H9 (cell line): ENCODE results near the gene RIMBP2. TPM values are rescaled to one million over a fixed set of nuclear protein-coding genes. Genes with fewer than 3 reads are reported as not detected.

Source experiments
- DNase-seq: peaks from one replicate; pipeline ENCODE4 v3.0.0-alpha.2; 2017
- H2AFZ ChIP-seq: one replicate; pipeline ENCODE4 v1.6.1; 2013; ENCODE audit warnings: mild to moderate bottlenecking, low read length, control low read depth, moderate library complexity
- H2AK5ac ChIP-seq: 2 replicates; pipeline ENCODE4 v1.6.1; 2013; ENCODE audit warnings: low read length, control low read depth, mixed read lengths; ENCODE audit not compliant: insufficient read length
- H2BK120ac ChIP-seq: one replicate; pipeline ENCODE4 v1.6.1; 2013; ENCODE audit warnings: low read depth, mild to moderate bottlenecking, low read length, control low read depth, inconsistent platforms; ENCODE audit not compliant: poor library complexity, severe bottlenecking
- H2BK12ac ChIP-seq: 2 replicates; pipeline ENCODE4 v1.6.1; 2013; ENCODE audit warnings: low read length, control low read depth, mixed read lengths, low read depth; ENCODE audit not compliant: insufficient read length
- H2BK15ac ChIP-seq: 2 replicates; pipeline ENCODE4 v1.6.1; 2013; ENCODE audit warnings: low read depth, low read length, control low read depth
- H2BK20ac ChIP-seq: one replicate; pipeline ENCODE4 v1.6.1; 2013; ENCODE audit warnings: low read depth, mild to moderate bottlenecking, low read length, control low read depth, inconsistent platforms; ENCODE audit not compliant: poor library complexity, severe bottlenecking
- H2BK5ac ChIP-seq: 2 replicates; pipeline ENCODE4 v1.6.1; 2013; ENCODE audit warnings: low read length, control low read depth, mixed read lengths; ENCODE audit not compliant: insufficient read length
- H3K14ac ChIP-seq: 2 replicates; pipeline ENCODE4 v1.6.1; 2013; ENCODE audit warnings: low read length, control low read depth; ENCODE audit not compliant: insufficient read depth
- H3K18ac ChIP-seq: 2 replicates; pipeline ENCODE4 v1.6.1; 2013; ENCODE audit warnings: low read depth, mild to moderate bottlenecking, mixed read lengths, low read length, control low read depth; ENCODE audit not compliant: insufficient read length
- H3K23ac ChIP-seq: 2 replicates; pipeline ENCODE4 v1.6.1; 2013; ENCODE audit warnings: low read length, control low read depth, mixed read lengths, low read depth; ENCODE audit not compliant: insufficient read length
- H3K23me2 ChIP-seq: 2 replicates; pipeline ENCODE4 v1.6.1; 2013; ENCODE audit warnings: low read depth, mild to moderate bottlenecking, mixed read lengths, low read length, control low read depth; ENCODE audit not compliant: insufficient read length, poor library complexity, severe bottlenecking
- H3K27ac ChIP-seq: 2 replicates; pipeline ENCODE4 v1.5.1; 2013; ENCODE audit warnings: low read length, control low read depth, mixed read lengths, low read depth; ENCODE audit not compliant: insufficient read length
- H3K27me3 ChIP-seq: 2 replicates; pipeline ENCODE4 v1.6.1; 2013; ENCODE audit warnings: low read length, control low read depth, inconsistent platforms; ENCODE audit not compliant: insufficient read depth
- H3K4ac ChIP-seq: 2 replicates; pipeline ENCODE4 v1.6.1; 2013; ENCODE audit warnings: low read depth, mild to moderate bottlenecking, control low read depth, inconsistent platforms, low read length, moderate library complexity
- H3K4me1 ChIP-seq: 2 replicates; pipeline ENCODE4 v1.6.1; 2013; ENCODE audit warnings: low read length, control low read depth, inconsistent platforms; ENCODE audit not compliant: insufficient read depth
- H3K4me2 ChIP-seq: 2 replicates; pipeline ENCODE4 v1.6.1; 2013; ENCODE audit warnings: low read length, control low read depth, mixed read lengths; ENCODE audit not compliant: insufficient read length, insufficient read depth
- H3K56ac ChIP-seq: 2 replicates; pipeline ENCODE4 v1.6.1; 2013; ENCODE audit warnings: low read depth, mild to moderate bottlenecking, mixed read lengths, low read length, control low read depth; ENCODE audit not compliant: insufficient read length
- H3K79me1 ChIP-seq: 2 replicates; pipeline ENCODE4 v1.6.1; 2013; ENCODE audit warnings: low read depth, mild to moderate bottlenecking, moderate library complexity, low read length, control low read depth, inconsistent platforms; ENCODE audit not compliant: insufficient read depth, poor library complexity, severe bottlenecking
- H3K79me2 ChIP-seq: 2 replicates; pipeline ENCODE4 v1.6.1; 2013; ENCODE audit warnings: low read length, control low read depth, inconsistent platforms; ENCODE audit not compliant: insufficient read depth
- H3K9ac ChIP-seq: 2 replicates; pipeline ENCODE4 v1.6.1; 2013; ENCODE audit warnings: low read length, control low read depth, mixed read lengths; ENCODE audit not compliant: insufficient read length; ENCODE audit errors: extremely low read depth
- H3K9me3 ChIP-seq: one replicate; pipeline ENCODE4 v1.6.1; 2013; ENCODE audit warnings: low read depth, low read length, inconsistent platforms; ENCODE audit not compliant: control insufficient read depth
- H3T11ph ChIP-seq: one replicate; pipeline ENCODE4 v1.6.1; 2013; ENCODE audit warnings: mild to moderate bottlenecking, low read length, control low read depth, inconsistent platforms
- H4K20me1 ChIP-seq: one replicate; pipeline ENCODE4 v1.6.1; 2013; ENCODE audit not compliant: control insufficient read depth, insufficient read length, insufficient read depth
- H4K5ac ChIP-seq: 2 replicates; pipeline ENCODE4 v1.6.1; 2013; ENCODE audit warnings: low read depth, mild to moderate bottlenecking, mixed read lengths, low read length, control low read depth; ENCODE audit not compliant: insufficient read length
- H4K8ac ChIP-seq: replicated peaks from 2 replicates; pipeline ENCODE4 v1.6.1; 2013; ENCODE audit warnings: low read length, control low read depth, mixed read lengths, low read depth; ENCODE audit not compliant: insufficient read length
- H4K91ac ChIP-seq: 2 replicates; pipeline ENCODE4 v1.6.1; 2013; ENCODE audit warnings: low read depth, mild to moderate bottlenecking, moderate library complexity, mixed read lengths, low read length, control low read depth; ENCODE audit not compliant: insufficient read length
- H3K27ac Mint-ChIP-seq, 3 experiments: 2 replicates in 2 of 3; 3 replicates in 1 of 3; pipeline ENCODE4 v1.8.0; 2020 to 2021; ENCODE audit warnings: mixed read lengths in 3 of 3, mild to moderate bottlenecking in 1 of 3, moderate library complexity in 1 of 3
- H3K27me3 Mint-ChIP-seq: 2 replicates; pipeline ENCODE4 v1.8.0; 2021; ENCODE audit warnings: low read depth, mild to moderate bottlenecking, moderate library complexity, mixed read lengths
- H3K36me3 Mint-ChIP-seq, 3 experiments: 2 replicates in 2 of 3; 3 replicates in 1 of 3; pipeline ENCODE4 v1.8.0; 2020 to 2021; ENCODE audit warnings: low read depth in 3 of 3, mixed read lengths in 3 of 3; ENCODE audit not compliant: insufficient read depth in 1 of 3
- H3K4me1 Mint-ChIP-seq, 2 experiments: 2 replicates each; pipeline ENCODE4 v1.8.0; 2020; ENCODE audit warnings: mixed read lengths in 2 of 2
- H3K4me3 Mint-ChIP-seq, 2 experiments: 2 replicates in 1 of 2; 3 replicates in 1 of 2; pipeline ENCODE4 v1.8.0; 2020 to 2021; ENCODE audit warnings: mild to moderate bottlenecking in 2 of 2, mixed read lengths in 2 of 2, moderate library complexity in 1 of 2
- H3K9me3 Mint-ChIP-seq, 2 experiments: 2 replicates in 1 of 2; 3 replicates in 1 of 2; pipeline ENCODE4 v1.8.0; 2020; ENCODE audit warnings: mild to moderate bottlenecking in 2 of 2, mixed read lengths in 2 of 2, moderate library complexity in 1 of 2
- CTCF ChIP-seq: fragments of 200-600 bp; sonication (generic); conservative IDR thresholded peaks from 3 replicates; pipeline ENCODE4 v1.8.0; 2021; ENCODE audit warnings: antibody characterized with exemption, mild to moderate bottlenecking
- WGBS: extraction: QIAGEN DNeasy Blood & Tissue Kit; methylation state at CpG from one replicate; pipeline ENCODE4 v1.1.7; 2013; ENCODE audit warnings: missing lambda C conversion rate, low lambda C conversion rate, mixed read lengths; ENCODE audit not compliant: insufficient read length; ENCODE audit errors: extremely low coverage; 5-methylcytosine and 5-hydroxymethylcytosine counted together
- total RNA-seq: library from RNA; stranded (reverse); gene quantifications from 2 replicates; pipeline ENCODE4 v1.2.1, GENCODE V29; 2021

The RIMBP2 gene
- total RNA-seq, 1 experiment from 2014 or later, result 0.70 TPM

DNA sequence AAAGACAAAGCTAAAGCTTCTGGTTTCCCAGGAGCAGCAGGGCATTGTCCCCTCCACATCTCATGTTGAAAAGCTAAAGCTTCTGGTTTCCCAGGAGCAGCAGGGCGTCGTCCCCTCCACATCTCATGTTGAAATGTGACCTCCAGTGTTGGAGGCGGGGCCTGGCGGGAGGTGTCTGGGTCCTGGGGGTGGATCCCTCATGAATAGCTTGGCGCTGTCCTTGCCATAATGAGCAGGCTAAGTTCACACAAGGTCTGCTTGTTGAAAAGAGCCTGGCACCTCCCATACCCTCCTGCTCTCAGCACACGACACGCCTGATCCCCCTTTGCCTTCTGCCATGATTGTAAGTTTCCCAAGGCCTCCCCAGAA, 254.7 kb downstream of the RIMBP2 start:
- Mint-ChIP-seq H3K27ac (no peak overlapping the region), H3K4me3 (no peak overlapping the region), H3K27me3 (no peaks in the 10 kb centered on the region; the same call in 1 of the 2 replicates), H3K36me3 (no peaks in the 10 kb centered on the region), H3K9me3 (no peaks in the 10 kb centered on the region), H3K4me1 (peaks cover 8 to 9% of the 10 kb centered on the region in 2 experiments)
- Histone ChIP-seq H3K9ac (no peak overlapping the region), H3K56ac (no peak overlapping the region), H2BK5ac (no peak overlapping the region), H3T11ph (no peak overlapping the region), H3K79me1 (no peaks in the 10 kb centered on the region), H4K20me1 (no peaks in the 10 kb centered on the region), H4K91ac (no peak overlapping the region), H3K14ac (no peak overlapping the region), H3K18ac (no peak overlapping the region), H4K8ac (no peak overlapping the region), H2BK120ac (no peak overlapping the region), H3K4ac (no peak overlapping the region), H3K23ac (no peak overlapping the region), H3K27me3 (no peaks in the 10 kb centered on the region), H4K5ac (no peak overlapping the region), H3K4me2 (no peak overlapping the region), H2BK20ac (no peak overlapping the region), H3K23me2 (no peaks in the 10 kb centered on the region), H2BK12ac (no peak overlapping the region), H3K27ac (no peak overlapping the region), H3K79me2 (no peaks in the 10 kb centered on the region), H3K9me3 (no peaks in the 10 kb centered on the region), H3K4me1 (no peaks in the 10 kb centered on the region), H2BK15ac (no peak overlapping the region), H2AFZ (no peak overlapping the region), H2AK5ac (no peak overlapping the region)
- TF ChIP-seq CTCF, result no peak
- no CpG with 5 or more reads among the region's 7 CpGs for WGBS
- DNase-seq, result no peak
